GM18526 (cell line): Measurements from ENCODE around the gene BPIFB2.

Experiments
- POLR2A ChIP-seq: IDR thresholded peaks from 3 replicates; pipeline ENCODE4 v1.6.1; 2011; ENCODE audit not compliant: insufficient read length; ENCODE audit errors: extremely low read depth

The BPIFB2 gene

DNA sequence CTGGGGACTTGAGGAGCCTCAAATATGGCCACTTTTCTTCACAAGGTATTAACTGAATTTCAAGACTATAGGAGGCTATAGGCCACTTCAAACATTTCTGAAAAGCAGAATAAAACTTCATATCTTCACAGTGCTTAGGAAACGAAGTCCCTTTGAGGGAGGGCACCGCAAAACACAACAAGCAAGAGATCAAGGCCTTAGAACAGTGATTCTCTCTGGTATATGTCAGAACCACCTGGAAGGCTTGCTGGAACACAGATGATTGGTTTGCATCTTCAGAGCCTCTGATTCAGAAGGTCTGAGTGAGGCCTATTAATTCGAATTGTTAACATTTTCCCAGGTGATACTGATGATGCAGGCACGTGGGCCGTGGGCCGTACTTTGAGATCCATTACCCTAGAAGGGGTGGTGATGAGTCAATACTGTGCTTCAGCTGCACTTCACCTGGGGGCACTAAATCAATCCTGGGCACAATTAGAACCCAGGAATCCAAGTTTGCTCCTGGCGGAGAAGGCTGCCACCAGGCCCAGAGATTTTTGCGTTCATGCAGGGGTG, 13.9 kb upstream of the BPIFB2 start:
- no peak for TF ChIP-seq POLR2A

DNA sequence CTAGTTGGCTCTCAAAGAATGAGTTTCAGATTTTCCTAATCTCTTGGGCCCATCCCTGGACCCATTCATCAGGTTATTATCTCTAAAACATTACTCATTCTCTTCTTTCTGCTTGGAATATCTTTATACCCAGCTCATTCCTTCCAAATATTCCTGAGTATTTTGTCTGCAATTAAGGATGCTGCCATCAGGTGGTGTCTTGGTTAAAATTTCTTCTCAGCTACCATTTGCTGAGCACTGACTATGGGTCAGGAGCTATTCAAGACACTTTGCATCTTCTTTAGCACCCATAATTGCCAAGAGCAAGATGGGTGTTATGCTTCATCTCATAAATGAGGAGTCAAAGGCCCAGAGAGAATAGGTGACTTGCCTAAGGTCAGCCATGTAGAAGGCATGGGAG, 11.7 kb upstream of the BPIFB2 start:
- no peak for TF ChIP-seq POLR2A

DNA sequence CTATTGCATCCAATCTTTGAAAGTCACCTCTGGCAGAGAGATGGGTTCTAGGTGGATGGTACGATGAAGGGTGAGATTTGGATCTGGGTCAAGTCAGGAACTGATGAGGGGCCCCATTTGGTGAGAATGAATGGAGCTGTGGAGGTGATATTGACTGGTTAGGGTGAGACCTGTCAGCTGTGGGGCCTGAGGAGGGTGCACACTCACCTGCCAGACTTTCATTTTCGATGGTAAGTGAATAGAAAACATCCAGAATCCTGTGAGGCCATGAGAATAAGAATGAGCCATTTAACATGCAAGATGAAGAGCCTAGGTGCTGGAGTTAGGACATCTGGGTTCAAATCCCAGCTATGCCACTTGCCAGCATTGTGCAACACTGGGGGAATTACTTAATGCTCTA, 10.1 kb upstream of the BPIFB2 start:
- no peak for TF ChIP-seq POLR2A

DNA sequence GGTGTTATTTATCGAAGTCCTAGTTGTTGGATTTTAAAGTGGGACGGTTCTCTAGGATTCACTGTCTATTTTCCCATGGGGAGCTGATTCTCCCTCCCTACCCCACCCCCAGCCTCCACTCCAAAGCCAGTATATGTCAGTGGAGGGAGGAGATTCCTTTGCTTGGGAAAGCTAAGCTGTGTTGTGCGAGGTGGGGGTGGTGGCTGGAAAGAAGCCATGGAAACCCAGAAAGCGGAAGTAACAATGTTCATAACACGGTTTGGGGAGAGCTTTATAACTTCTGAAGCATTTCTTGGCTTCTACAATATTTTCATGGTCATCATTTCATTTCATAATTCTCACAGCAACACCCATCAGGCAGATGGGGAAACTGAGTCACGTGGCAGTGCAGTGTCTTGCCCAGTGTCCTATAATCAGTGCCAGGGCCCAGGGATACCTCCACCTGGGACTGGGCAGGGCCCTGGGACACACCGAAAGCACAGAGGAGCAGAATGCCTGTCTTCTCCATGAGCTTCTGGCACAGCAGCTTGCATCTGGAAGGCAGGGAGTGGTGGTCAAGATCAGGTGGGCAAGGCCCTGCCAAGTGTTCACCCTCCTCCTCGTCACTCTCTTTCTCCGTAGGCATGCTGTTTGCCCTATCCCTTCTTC, 7.8 kb upstream of the BPIFB2 start:
- TF ChIP-seq POLR2A = no peak

DNA sequence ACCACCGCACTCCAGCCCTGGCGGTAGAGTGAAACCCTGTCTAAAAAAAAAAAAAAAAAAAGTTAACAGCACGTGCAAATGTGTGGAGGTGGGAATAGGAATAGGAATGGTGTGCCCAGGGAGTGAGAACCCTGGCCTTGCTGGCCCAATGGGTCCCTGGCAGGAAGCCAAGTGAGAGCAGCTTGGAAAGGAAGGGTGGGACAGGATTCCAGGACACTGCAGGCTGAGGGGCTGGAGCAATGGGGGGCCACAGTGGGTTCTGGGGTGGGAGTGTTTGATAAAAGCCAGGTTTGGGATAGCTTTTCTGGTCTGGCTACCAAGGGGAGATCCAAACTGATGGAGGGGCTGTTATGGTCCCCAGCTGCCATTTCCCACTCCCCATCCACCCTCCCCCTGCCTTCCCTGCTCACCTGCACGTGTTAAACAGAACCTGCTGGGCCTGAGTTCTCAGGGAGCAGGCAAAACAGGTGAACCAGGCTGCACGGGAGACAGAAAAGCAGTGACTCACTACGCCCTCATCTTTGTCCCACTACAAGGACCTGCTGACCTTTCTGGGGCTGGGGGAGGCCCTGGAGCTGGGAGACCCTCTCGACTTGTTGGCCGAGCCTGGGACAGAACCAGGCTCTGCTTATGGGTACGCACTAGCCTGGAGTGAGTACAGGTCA, 6.6 kb upstream of the BPIFB2 start:
- no peak for TF ChIP-seq POLR2A

GRCh38 chr20:33002087-33002808, 5.3 kb upstream of the BPIFB2 start:
- TF ChIP-seq POLR2A = no peak

DNA sequence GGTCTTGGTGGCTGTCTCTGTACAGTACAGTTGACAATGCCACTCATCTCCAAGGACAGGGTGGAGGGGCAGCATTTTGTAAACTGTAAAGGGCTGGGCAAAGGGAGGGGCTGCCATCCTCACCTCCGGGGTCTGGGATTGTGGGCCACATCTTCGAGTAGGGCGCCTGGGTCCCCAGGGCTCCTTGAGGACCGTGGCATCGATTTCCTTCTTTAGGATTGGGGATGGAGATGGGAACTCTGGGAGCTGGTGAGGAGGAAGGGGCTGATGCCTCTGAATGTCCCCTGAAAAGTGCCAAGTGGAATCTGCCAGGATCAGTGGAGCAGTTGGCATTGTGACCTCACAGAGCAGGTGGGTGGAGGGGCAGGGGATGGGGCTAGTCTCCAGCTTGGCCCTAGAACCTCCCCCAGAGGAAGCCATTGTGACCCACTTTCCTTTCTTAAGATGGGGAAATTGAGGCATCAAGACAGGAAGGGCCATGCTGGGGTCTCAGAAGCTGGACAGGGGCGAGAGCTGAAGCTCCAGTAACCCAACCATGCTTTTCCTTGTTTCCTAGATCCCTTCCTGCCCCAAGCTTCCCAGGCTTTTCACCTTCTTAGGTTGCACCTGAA, 3.3 kb upstream of the BPIFB2 start, which contains the start of gene SUN5:
SUN5 (minus strand) TSS at position 293 of the 611 bp plus-strand sequence; CDS start at position 200, 93 bp downstream.
- TF ChIP-seq POLR2A = no peak

DNA sequence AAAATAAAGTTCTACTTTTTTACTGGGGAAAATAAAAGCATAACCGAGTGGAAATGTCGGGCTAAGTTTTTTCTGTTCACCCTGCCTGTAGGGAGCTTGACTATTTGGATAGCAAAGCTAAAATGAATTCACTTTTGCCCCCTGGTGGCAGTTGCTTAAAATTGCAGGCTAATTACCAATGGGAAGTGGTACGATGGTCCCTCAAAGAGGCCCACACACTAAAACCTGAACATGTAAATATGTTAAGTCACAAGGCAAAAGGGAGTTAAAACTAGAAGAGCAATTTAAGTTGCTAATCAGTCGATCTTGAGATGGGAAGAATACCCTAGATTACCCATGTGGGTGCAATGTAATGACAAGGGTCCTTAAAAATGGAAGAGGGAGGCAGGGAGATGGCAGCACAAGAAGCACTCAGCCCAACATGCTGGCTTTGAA, 2.4 kb upstream of the BPIFB2 start:
- no peak for TF ChIP-seq POLR2A

- no peak for TF ChIP-seq POLR2A
These were observed 1.4 kb upstream of the BPIFB2 start for GRCh38 chr20:33005908-33006775.

- no peak for TF ChIP-seq POLR2A
These were observed 628 bp upstream of the BPIFB2 start for GRCh38 chr20:33006776-33007375.

DNA sequence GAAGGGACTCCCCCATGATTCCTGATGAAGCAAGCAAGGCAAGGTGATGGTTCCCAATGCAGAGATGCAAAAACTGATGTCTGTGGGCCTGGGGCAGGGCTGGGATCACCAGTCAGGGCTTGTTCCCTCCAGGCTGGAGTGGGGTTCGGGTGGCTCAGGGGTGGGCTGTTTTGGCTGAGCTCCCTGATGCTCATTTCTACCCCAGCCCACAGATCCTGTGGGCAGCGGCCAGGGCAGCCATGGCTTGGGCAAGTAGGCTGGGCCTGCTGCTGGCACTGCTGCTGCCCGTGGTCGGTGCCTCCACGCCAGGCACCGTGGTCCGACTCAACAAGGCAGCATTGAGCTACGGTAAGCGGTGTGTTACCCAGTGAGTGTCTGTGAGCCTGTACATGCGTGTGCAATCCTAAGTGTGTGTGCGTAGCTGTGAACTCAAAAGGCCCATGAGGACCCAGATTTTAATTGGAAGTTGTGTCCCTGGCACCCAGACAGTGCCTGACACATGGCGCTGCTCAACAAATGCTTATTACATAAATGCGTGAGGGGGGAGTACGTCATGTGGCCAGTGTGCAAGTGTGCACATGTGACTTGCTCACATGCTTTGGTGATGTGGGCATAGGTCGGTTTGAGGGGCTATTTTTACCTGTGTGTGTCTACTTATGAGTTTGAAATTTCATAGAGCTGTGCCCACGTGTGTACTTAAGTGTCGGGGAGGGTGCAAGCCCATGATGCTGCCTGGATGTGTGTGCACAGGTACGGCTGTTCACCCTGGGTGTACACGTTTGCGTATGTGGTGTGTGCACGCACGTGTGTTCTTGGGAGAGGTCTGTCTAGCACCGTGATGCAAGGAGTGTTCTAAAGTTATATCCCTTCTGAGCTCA, 1.1 kb downstream of the BPIFB2 start:
- no peak for TF ChIP-seq POLR2A

- no peak for TF ChIP-seq POLR2A
These were observed 2.0 kb downstream of the BPIFB2 start for GRCh38 chr20:33009214-33010132.
